Psoas muscle (tissue), 8 donors: Measurements from ENCODE around the gene ZDHHC12. TPM values are rescaled to one million over a fixed set of nuclear protein-coding genes. Genes with fewer than 3 reads are reported as not detected.

ENCODE experiments used
- ATAC-seq, 4 donors: fragments of 200-7000 bp; cut with Tn5 transposase; one replicate each; pipeline ENCODE4 v1.9.1; 2020; ENCODE audit warnings: moderate library complexity in 3 of 4, mild to moderate bottlenecking in 2 of 4
- DNase-seq, 2 donors: peaks; one replicate each; pipeline ENCODE4 v3.0.0-alpha.2; 2020
- H3K27ac ChIP-seq: fragments of 200-600 bp; one replicate; pipeline ENCODE4 v1.8.0; 2022
- H3K27me3 ChIP-seq, 3 donors: fragments of 200-600 bp in 1 of 3; one replicate each; pipeline versions ENCODE4 v1.6.1 to v1.8.0; 2013 to 2022; ENCODE audit warnings: low read length in 2 of 3, mild to moderate bottlenecking in 2 of 3, moderate library complexity in 1 of 3; ENCODE audit not compliant: insufficient read depth in 3 of 3
- H3K36me3 ChIP-seq, 2 donors: fragments of 200-600 bp in 1 of 2; one replicate each; pipeline versions ENCODE4 v1.6.1 to v1.8.0; 2013 to 2022; ENCODE audit warnings: low read depth in 1 of 2, mild to moderate bottlenecking in 1 of 2, moderate library complexity in 1 of 2; ENCODE audit not compliant: insufficient read depth in 1 of 2
- H3K4me1 ChIP-seq: fragments of 200-600 bp; one replicate; pipeline ENCODE4 v1.8.0; 2022
- H3K4me3 ChIP-seq: fragments of 200-600 bp; one replicate; pipeline ENCODE4 v1.8.0; 2022; ENCODE audit warnings: mild to moderate bottlenecking
- H3K9me3 ChIP-seq: fragments of 200-600 bp; one replicate; pipeline ENCODE4 v1.8.0; 2022
- WGBS, 3 donors: extraction: QIAGEN DNeasy Blood & Tissue Kit; methylation state at CpG; one replicate each; pipeline versions ENCODE4 v1.1.6 to v1.1.7; 2013; 5-methylcytosine and 5-hydroxymethylcytosine counted together
- intact Hi-C, 2 donors: fragments of 100-400 bp; cut with DNase I; formaldehyde crosslinking; loops; one replicate each; pipeline versions ENCODE4 v1.11.0 to v1.14.2; 2022
- polyA plus RNA-seq, 3 donors: library from polyadenylated mRNA; stranded (reverse); fragments of 200-250 nt; gene quantifications; one replicate each; pipeline ENCODE4 v1.2.3, GENCODE V29; 2013
- total RNA-seq, 4 donors: library from RNA; stranded (reverse); fragmentation: NEBNext Ultra II Directional in 2 of 4; extraction: Animal tissue kit (Norgen Biotek cat#: 25700) in 2 of 4; gene quantifications; one replicate each; pipeline versions ENCODE4 v1.2.1 to v1.2.4, GENCODE V29; 2021 to 2023
- TF ChIP-seq, protein P1 (sequence below): fragments of 200-600 bp; IDR thresholded peaks from one replicate; pipeline ENCODE4 v1.8.0; 2022; ENCODE audit warnings: antibody characterized with exemption
- donor health status: healthy with polysubstance abuse.
- donor health status: DM: no; HTN: no; CAD: no; lungs with moderate emphysema.
- donor health status: Bipolar disorder and iron deficiency.
- donor health status: healthy.
- donor health status: DM: yes; HTN: yes; CAD: no.
- donor health status: DM: no; HTN: no; CAD: no.
- donor health status: DM: no; HTN: no; CAD: no.
- donor health status: DM: yes; HTN: yes; CAD: no.

ZDHHC12 gene
- total and polyA plus RNA-seq, 7 donors: 4.5 to 18.5 (median 7.2) TPM

DNA sequence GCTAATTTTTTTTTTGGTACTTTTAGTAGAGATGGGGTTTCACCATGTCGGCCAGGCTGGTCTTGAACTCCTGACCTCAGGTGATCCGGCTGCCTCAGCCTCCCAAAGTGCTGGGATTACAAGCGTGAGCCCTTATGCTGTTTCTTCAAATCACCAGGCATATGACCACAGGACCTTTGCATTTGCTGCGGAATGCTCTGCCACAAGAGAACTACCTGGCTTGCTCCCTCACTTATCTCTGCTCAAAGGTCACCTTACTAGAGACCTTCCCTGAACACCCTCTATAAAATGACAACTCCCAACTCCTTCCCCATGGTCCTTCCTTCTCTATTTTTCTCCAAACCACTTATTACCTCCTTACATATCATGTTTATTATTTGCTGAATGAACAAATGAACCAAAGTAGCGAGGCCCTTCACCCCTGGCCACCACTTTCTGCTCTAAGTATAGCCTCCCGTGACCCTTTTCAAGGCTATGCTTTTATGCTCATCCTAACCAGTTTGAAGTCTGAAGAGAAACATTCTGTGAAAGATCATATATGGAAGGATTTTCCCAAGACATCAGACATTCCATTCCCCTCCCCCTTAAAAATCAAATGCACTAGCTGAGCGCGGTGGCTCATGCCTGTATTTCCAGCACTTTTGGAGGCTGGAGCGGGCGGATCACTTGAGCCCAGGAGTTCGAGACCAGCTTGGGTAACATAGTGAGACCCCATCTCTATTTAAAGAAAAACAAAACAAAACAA is 46.5 kb upstream of the ZDHHC12 start:
- Histone ChIP-seq H3K27ac (peak overlapping the region; percentile 99), H3K4me3 (peak overlapping the region; percentile 84), H3K27me3 (no peaks in the 10 kb centered on the region), H3K9me3 (no peaks in the 10 kb centered on the region), H3K4me1 (peaks cover 15% of the 10 kb centered on the region), H3K36me3 (peaks cover 0 to 14% of the 10 kb centered on the region in 2 donors)
- intact Hi-C loops: loop anchor here in 1 of 2 donors (2.0 to 5.0 kb wide), 2 partner anchors 16 to 68 kb away; partner anchors contain the start of genes PKN3 and TBC1D13
- WGBS, 3 donors: 71 to 77% (median 71%) methylated on average over 11 of the region's 11 CpGs
- ATAC-seq: no peak
- TF ChIP-seq, protein P1, sequence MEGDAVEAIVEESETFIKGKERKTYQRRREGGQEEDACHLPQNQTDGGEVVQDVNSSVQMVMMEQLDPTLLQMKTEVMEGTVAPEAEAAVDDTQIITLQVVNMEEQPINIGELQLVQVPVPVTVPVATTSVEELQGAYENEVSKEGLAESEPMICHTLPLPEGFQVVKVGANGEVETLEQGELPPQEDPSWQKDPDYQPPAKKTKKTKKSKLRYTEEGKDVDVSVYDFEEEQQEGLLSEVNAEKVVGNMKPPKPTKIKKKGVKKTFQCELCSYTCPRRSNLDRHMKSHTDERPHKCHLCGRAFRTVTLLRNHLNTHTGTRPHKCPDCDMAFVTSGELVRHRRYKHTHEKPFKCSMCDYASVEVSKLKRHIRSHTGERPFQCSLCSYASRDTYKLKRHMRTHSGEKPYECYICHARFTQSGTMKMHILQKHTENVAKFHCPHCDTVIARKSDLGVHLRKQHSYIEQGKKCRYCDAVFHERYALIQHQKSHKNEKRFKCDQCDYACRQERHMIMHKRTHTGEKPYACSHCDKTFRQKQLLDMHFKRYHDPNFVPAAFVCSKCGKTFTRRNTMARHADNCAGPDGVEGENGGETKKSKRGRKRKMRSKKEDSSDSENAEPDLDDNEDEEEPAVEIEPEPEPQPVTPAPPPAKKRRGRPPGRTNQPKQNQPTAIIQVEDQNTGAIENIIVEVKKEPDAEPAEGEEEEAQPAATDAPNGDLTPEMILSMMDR: no peak
- no peak for DNase-seq

DNA sequence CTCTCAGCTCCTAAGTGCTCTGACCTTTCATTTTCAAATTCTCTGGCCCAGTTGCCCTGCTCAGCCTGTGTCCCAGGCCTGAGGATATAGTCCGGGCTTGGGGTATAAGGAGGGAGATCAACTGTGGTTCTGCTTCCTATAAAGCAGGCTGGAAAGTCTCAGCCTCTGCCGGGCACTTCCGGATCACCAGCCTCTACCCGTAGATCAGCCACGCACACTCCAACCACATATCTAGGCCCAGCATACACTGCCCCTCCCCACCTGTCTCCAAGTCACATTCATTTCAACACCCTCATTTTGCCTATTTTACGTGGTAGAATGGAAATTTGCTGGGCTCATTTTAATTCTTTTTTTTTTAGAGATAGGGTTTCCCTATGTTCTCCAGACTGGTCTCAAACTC is 44.7 kb upstream of the ZDHHC12 start:
- Histone ChIP-seq H3K9me3 (no peaks in the 10 kb centered on the region), H3K4me3 (no peak overlapping the region), H3K27me3 (no peaks in the 10 kb centered on the region), H3K27ac (no peak overlapping the region), H3K36me3 (peaks cover 0 to 14% of the 10 kb centered on the region in 2 donors), H3K4me1 (peaks cover 15% of the 10 kb centered on the region)
- 74 to 83% (median 76%) methylated on average over 6 of the region's 6 CpGs for WGBS, 3 donors
- no peak for DNase-seq
- intact Hi-C loops: loop anchor here in 1 of 2 donors (5.0 kb wide), 1 partner anchor 41 kb away; no protein-coding TSS in a partner anchor
- ATAC-seq: no peak
- TF ChIP-seq, protein P1: no peak

DNA sequence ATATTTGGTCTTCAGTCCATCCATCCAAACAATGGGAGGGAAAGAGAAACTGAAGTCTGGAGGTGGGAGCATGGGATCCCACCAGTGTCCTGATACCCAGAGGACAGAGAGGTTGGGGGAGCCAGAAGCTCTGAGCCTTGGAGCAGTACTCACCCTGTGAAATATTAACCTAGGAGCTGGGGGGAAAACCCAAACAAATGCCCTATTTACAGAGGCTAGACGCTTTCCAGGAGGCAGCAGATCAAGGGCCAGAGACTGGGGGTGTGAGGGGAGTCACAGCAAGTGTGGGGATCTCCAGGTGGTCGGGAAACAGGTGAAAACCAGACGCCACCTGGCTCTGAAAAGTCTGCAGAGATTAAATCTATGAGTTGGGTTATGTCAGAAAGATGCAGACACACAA is 41.6 kb upstream of the ZDHHC12 start:
- H3K27me3 ChIP-seq: no peaks in the 10 kb centered on the region
- H3K4me1 ChIP-seq: peaks cover 21% of the 10 kb centered on the region
- H3K4me3 ChIP-seq: no peak overlapping the region
- ATAC-seq (no peak), DNase-seq (no peak)
- H3K36me3 ChIP-seq: peaks cover 0 to 14% of the 10 kb centered on the region in 2 donors
- intact Hi-C loops: loop anchor here in 1 of 2 donors (5.0 kb wide), 1 partner anchor 38 kb away; no protein-coding TSS in a partner anchor
- TF ChIP-seq, protein P1: no peak
- 76 to 83% (median 80%) methylated on average over 3 of the region's 3 CpGs for WGBS, 3 donors
- H3K9me3 ChIP-seq: no peaks in the 10 kb centered on the region
- H3K27ac ChIP-seq: no peak overlapping the region

DNA sequence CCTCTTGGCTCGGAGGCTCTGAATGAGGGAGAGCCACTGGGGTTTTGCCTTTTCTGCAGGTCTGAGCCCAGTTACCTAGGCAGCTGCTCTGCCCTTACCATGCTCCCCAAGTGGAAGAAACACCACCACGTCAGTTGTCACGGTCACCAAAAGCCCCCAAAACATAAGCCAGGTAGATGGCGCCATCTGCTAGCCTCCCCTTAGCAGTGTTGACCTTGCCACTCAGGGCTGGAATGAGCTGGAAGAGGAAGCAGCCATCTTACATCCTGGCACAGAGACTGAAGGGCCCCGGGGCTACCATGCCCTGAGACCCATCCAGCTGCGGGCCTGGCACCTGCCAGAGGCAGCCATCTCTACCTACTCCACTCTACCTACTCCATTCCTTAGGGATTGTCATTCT is 40.4 kb upstream of the ZDHHC12 start:
- intact Hi-C loops: no loop called here
- peaks cover 0 to 11% of the 10 kb centered on the region in 2 donors for H3K36me3 ChIP-seq
- no peaks in the 10 kb centered on the region for H3K9me3 ChIP-seq
- H3K27me3 ChIP-seq: no peaks in the 10 kb centered on the region
- ATAC-seq (no peak), DNase-seq (no peak)
- H3K27ac ChIP-seq: no peak overlapping the region
- TF ChIP-seq, protein P1: no peak
- WGBS, 3 donors: 80 to 88% (median 82%) methylated on average over 6 of the region's 6 CpGs
- peaks cover 12% of the 10 kb centered on the region for H3K4me1 ChIP-seq
- no peak overlapping the region for H3K4me3 ChIP-seq
